HepG2 (cell line): ENCODE results near the gene TBCD. TPM values are rescaled to one million over a fixed set of nuclear protein-coding genes. Genes with fewer than 3 reads are reported as not detected.
A peak's percentile ranks its signal among the peaks of the same experiment; 100 is the strongest.

Experiments used
- BCL3 ChIP-seq: sonication (generic); formaldehyde crosslinking; IDR thresholded peaks from 2 replicates; pipeline ENCODE4 v1.5.1; 2020; ENCODE audit warnings: mild to moderate bottlenecking, missing genetic modification reagents, moderate library complexity
- EP300 ChIP-seq, 3 experiments: sonication (generic) in 1 of 3; formaldehyde crosslinking in 1 of 3; IDR thresholded peaks; 2 replicates each; pipeline versions ENCODE4 v1.5.1 to v1.6.1; 2011 to 2020; ENCODE audit warnings: low read depth in 2 of 3, low read length in 2 of 3, borderline replicate concordance in 1 of 3, improper control_type of control experiment in 1 of 3, mild to moderate bottlenecking in 1 of 3, missing genetic modification reagents in 1 of 3, moderate library complexity in 1 of 3
- FOXM1 ChIP-seq: sonication (generic); formaldehyde crosslinking; IDR thresholded peaks from 2 replicates; pipeline ENCODE4 v1.5.0; 2020; ENCODE audit warnings: missing genetic modification reagents
- HES4 ChIP-seq: sonication (generic); formaldehyde crosslinking; IDR thresholded peaks from 2 replicates; pipeline ENCODE4 v1.9.0; 2021; ENCODE audit warnings: mild to moderate bottlenecking, missing genetic modification reagents, borderline replicate concordance
- HOXA7 ChIP-seq: sonication (generic); formaldehyde crosslinking; IDR thresholded peaks from 2 replicates; pipeline ENCODE4 v1.8.1; 2022; ENCODE audit warnings: mild to moderate bottlenecking, missing genetic modification reagents, moderate library complexity
- KLF11 ChIP-seq: IDR thresholded peaks from 2 replicates; pipeline ENCODE4 v1.6.1; 2016; ENCODE audit warnings: missing compliant biosample characterization
- NR2F6 ChIP-seq, 2 experiments: IDR thresholded peaks; 2 replicates each; pipeline ENCODE4 v1.6.1; 2016; ENCODE audit warnings: antibody characterized with exemption in 1 of 2, mild to moderate bottlenecking in 1 of 2
- PHF21A ChIP-seq: sonication (generic); formaldehyde crosslinking; IDR thresholded peaks from 2 replicates; pipeline ENCODE4 v1.5.0; 2020; ENCODE audit warnings: mild to moderate bottlenecking, missing genetic modification reagents
- SCMH1 ChIP-seq: sonication (generic); formaldehyde crosslinking; IDR thresholded peaks from 2 replicates; pipeline ENCODE4 v1.9.0; 2021; ENCODE audit warnings: missing genetic modification reagents, mild to moderate bottlenecking, borderline replicate concordance
- SP4 ChIP-seq: sonication (generic); formaldehyde crosslinking; IDR thresholded peaks from 2 replicates; pipeline ENCODE4 v1.8.1; 2023; ENCODE audit warnings: mild to moderate bottlenecking, missing genetic modification reagents
- ZBTB25 ChIP-seq: IDR thresholded peaks from 2 replicates; pipeline ENCODE4 v1.6.1; 2018; ENCODE audit warnings: missing genetic modification reagents
- ZBTB40 ChIP-seq, 2 experiments: fragments of 450-650 bp in 1 of 2; sonication (generic) in 1 of 2; formaldehyde crosslinking in 1 of 2; IDR thresholded peaks; 2 replicates each; pipeline versions ENCODE4 v1.6.1 to v1.8.0; 2016 to 2022; ENCODE audit warnings: antibody characterized with exemption in 1 of 2, mild to moderate bottlenecking in 1 of 2, missing genetic modification reagents in 1 of 2
- ZNF547 ChIP-seq: sonication (generic); formaldehyde crosslinking; IDR thresholded peaks from 2 replicates; pipeline ENCODE4 v1.5.1; 2020; ENCODE audit warnings: mild to moderate bottlenecking, missing genetic modification reagents
- ZNF781 ChIP-seq: sonication (generic); formaldehyde crosslinking; IDR thresholded peaks from 2 replicates; pipeline ENCODE4 v1.5.1; 2020; ENCODE audit warnings: borderline replicate concordance, mild to moderate bottlenecking, missing genetic modification reagents; ENCODE audit errors: not compliant biosample characterization
- ZNF83 ChIP-seq: sonication (generic); formaldehyde crosslinking; IDR thresholded peaks from 2 replicates; pipeline ENCODE4 v1.4.0; 2020; ENCODE audit warnings: missing genetic modification reagents, mild to moderate bottlenecking, borderline replicate concordance
- polyA plus RNA-seq, 8 experiments: library from polyadenylated mRNA; depleted of rRNA in 3 of 8; stranded (reverse) in 7 of 8; unstranded in 1 of 8; fragments of >200 nt; fragmentation: Illumina TruSeq in 4 of 8; extraction: Trizol in 4 of 8; gene quantifications; 2 replicates each; pipeline versions ENCODE4 v1.2.1 to v1.2.3, GENCODE V29; 2011 to 2016; ENCODE audit warnings: low read depth in 4 of 8, missing spikeins in 1 of 8, mixed read lengths in 1 of 8; ENCODE audit not compliant: insufficient read depth in 1 of 8
- total RNA-seq, 5 experiments: library from RNA; depleted of rRNA; stranded (reverse); fragments of >200 nt; fragmentation: Illumina TruSeq; extraction: Trizol; gene quantifications; 2 replicates each; pipeline ENCODE4 v1.2.3, GENCODE V29; 2016; ENCODE audit warnings: low read depth in 1 of 5

Gene TBCD
- total and polyA plus RNA-seq, 2 of the 13 experiments (the other 11 are each of a cell fraction or from before 2014, with no cell fraction given): 33.9 to 54.8 TPM

- TF ChIP-seq BCL3 (CRISPR knock-in tag) (0 out of 2 replicates have a peak, but pooled peaks have one; percentile 1), NR2F6 (IDR thresholded peaks at IDR 0.05) (no peak; the same call in 1 of the 2 replicates), NR2F6 (CRISPR knock-in tag; IDR thresholded peaks at IDR 0.05) (peak; percentile 58), ZNF781 (CRISPR knock-in tag) (no peak), ZBTB25 (CRISPR knock-in tag) (no peak), HES4 (CRISPR knock-in tag) (no peak), EP300 (IDR thresholded peaks at IDR 0.05; ENCODE audit: low read depth in 2 of 2, low read length in 2 of 2) (no peak), EP300 (CRISPR knock-in tag; IDR thresholded peaks at IDR 0.05; ENCODE audit: borderline replicate concordance) (no peak; the same call in 1 of the 2 replicates), ZNF83 (CRISPR knock-in tag) (no peak), PHF21A (peak; percentile 59; the same call in 1 of the 2 replicates), ZBTB40 (IDR thresholded peaks at IDR 0.05) (no peak), ZBTB40 (CRISPR knock-in tag; IDR thresholded peaks at IDR 0.05) (peak; percentile 69; the same call in 1 of the 2 replicates), KLF11 (CRISPR knock-in tag) (no peak; the same call in 1 of the 2 replicates), FOXM1 (CRISPR knock-in tag) (no peak), HOXA7 (CRISPR knock-in tag) (no peak; the same call in 1 of the 2 replicates), SCMH1 (CRISPR knock-in tag) (no peak), SP4 (CRISPR knock-in tag) (peak; percentile 59; the same call in 1 of the 2 replicates), ZNF547 (CRISPR knock-in tag) (no peak)
Measured at GRCh38 chr17:82703935-82704865, 47.7 kb upstream of the TBCD start (continued).
